NCI-H2171 treated with DMSO at 0.1 percent for 48 hours (cell line): ENCODE data around the gene ASPRV1.
"Not testable (repeated sequence)": the region's sequence is repeated elsewhere in the genome, so short reads cannot be mapped to it uniquely, and the experiment has no call there.

ENCODE experiments used
- DNase-seq: peaks from one replicate; lab custom pipeline; 2025; lab: John Stamatoyannopoulos, UW

The ASPRV1 gene

GRCh38 chr2:69961496-69961895 lies at the start of gene ASPRV1:
Gene ASPRV1, minus strand, starts transcription at chr2:69961631. Its CDS starts 195 bp downstream, at chr2:69961436.
- DNase-seq, result no peak

- DNase-seq, result no peak
Measured at GRCh38 chr2:70010576-70011111, 49.2 kb upstream of the ASPRV1 start.

- peak; percentile 43 for DNase-seq
Measured at GRCh38 chr2:70009762-70010575, 48.5 kb upstream of the ASPRV1 start.

GRCh38 chr2:70008290-70008689 lies 46.9 kb upstream of the ASPRV1 start:
- no peak for DNase-seq

DNA sequence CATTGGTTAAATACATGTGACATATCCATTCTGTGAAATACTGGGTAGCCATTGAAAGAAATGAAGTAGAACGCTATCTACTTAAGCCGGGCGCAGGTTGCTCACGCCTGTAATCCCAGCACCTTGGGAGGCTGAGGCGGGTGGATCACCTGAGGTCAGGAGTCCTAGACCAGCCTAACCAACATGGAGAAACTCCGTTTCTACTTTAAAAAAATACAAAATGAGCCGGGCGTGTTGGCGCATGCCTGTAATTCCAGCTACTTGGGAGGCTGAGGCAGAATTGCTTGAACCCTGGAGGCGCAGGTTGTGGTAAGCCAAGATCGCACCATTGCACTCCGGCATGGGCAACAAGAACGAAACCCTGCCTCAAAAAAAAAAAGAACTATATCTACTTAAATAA lies 45.7 kb upstream of the ASPRV1 start:
- no peak for DNase-seq

GRCh38 chr2:70006447-70006784 lies 45.0 kb upstream of the ASPRV1 start:
- no peak for DNase-seq

GRCh38 chr2:70005752-70006446 lies 44.5 kb upstream of the ASPRV1 start:
- DNase-seq, result no peak

GRCh38 chr2:70005216-70005615 lies 43.8 kb upstream of the ASPRV1 start:
- DNase-seq, result no peak

DNA sequence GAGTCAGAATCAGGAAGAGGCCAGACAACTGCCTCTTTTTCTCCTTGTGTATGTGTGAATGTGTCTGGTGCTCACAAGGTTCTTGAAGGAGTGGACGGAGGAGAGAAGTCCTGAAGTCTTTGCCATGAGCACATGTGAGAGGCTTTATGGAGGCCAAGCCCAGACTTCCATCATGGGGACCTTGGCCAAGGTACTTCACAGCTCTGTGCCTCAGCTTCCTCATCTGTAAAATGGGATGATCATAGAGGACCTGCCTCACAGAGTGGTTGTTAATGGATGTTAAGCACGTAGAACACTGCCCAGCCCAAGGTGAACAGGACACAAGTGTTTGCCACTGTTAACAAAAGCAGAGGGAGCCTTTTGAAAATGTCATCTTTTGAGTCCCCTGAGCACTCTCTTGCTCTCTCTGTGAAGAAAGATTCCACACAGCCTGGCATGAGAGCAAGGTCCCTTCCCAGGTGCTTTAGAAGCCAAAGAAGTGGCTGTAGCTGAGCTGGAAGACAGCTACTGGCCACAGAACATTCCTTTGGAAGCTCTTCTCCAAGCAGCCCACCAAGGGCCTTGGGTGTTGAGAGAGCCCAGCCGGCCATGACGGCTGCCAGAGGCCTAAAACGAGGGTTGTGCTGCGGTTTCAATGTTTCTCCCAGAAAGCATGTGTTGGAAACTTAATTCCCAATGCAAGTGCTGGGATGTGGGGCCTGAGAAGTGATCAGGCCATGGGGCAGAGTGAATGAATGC lies 41.8 kb upstream of the ASPRV1 start:
- no peak for DNase-seq

GRCh38 chr2:70002241-70002899 lies 40.9 kb upstream of the ASPRV1 start:
- DNase-seq, result no peak

DNA sequence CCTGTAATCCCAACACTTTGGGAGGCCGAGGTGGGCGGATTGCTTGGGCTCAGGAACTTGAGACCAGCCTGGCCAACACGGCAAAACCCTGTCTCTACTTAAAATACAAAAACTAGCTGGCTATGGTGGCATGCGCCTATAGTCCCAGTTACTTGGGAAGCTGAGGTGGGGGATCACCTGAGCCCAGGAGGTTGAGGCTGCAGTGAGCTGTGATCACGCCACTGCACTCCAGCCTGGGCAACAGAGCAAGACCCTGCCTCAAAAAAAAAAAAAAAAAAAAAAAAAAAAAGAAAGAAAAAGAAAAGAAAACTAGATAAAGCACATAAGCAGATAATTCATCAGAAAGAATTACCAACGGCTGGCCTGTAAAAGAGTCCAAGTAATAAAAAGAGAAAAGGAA lies 39.1 kb upstream of the ASPRV1 start:
- DNase-seq, result not testable (repeated sequence)

GRCh38 chr2:69998761-69999160 lies 37.3 kb upstream of the ASPRV1 start:
- DNase-seq, result no peak

DNA sequence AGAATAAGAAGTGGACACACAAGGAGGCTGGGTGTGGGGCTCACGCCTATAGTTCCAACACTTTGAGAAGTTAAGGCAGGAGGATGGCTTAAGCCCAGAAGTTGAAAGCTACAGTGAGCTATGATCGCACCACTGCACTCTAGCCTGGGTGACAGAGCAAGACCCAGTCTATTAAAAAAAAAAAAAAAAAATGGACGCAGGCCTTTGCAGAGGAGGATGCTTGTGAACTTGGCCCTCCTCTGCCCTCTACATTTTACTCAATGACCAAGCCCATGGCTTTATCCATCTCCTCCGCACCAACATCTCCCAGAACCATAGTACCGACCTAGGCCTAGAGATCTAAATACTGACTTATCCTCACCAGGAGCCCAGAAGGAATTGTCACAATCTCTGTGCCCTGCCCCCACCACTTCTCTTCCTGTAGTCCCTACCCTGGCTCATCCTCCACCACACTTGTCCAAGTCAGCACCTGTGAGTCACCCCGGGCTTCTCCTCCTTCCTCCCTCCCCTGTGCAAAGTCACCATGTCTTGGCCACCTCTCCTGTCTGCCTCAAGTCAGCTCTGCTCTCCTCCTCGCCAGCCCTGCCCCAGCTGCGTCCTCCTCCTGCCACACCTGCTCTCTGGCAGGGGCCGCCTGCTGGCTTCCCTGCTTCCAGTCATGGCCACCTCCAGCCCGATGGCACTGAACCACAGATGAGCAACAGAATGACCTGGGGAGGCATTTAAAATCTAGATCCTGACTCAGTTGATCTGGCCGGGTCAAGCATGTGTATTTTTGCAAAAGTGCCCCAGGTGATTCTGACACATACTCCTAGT lies 35.8 kb upstream of the ASPRV1 start:
- DNase-seq, result no peak

GRCh38 chr2:69995511-69995910 lies 34.1 kb upstream of the ASPRV1 start:
- DNase-seq, result no peak

DNA sequence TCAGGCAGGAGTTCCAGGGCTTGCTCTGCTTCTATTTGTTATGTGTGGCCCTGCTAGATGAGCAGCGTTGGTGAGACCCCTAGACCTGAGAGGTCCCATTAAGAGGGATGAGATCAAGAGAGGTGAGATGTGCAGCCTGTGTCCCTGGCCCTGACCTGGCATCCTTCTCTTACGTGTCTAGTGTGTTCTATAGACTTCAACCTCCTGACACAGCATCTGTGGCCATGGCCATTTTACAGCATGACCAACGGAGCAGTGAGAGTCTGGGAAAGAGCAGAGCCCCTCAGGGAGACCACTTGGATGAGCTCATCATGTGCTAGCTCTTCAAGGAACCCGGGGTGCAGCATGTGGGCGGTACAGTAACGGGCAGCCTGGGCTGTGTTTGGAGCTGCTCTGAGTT lies 32.7 kb upstream of the ASPRV1 start:
- DNase-seq, result no peak

DNA sequence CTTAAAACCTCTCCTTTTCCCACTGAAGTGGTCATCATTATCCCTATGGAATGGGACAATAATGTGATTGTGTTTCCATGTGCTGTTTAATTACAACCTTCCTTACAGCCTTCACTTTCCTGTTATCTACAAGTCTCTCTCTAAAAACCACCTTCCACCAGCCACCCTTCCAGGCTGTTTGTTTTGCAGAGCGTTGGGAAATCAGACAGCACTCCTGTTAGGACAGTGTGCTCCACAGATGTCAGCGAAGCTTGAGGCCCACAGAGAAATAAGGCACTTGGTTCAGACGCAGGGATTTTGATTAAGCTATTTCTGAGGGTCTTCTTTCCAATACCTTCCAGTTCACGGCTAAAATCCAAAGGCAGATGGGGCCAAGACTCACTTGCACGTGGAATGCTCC lies 32.3 kb upstream of the ASPRV1 start:
- DNase-seq, result no peak

DNA sequence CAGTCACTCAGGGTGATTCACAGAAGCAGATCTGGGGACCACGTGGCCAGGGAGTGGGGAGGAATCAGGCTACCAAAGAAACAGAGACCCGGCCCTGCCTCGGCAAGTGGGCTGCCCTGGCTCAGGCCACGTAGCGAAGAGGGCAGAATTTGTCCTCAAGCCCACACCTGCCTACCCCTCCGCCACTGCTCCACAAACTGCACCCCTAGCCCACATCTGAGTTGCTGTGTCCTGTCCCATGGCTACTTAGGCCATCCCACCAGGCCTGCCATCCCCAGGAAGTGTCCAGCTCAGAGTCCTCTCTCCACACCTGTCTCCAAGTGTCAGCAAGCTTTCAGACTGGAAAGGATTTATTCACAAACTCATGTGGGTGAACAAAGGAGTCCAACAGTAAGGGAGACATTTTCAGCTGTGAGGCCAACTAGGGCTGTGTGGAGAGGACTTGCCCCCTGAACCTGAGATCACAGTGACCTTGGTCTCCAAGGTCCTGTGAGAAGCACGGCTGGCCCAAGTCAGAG lies 31.7 kb upstream of the ASPRV1 start:
- DNase-seq, result no peak

- DNase-seq, result no peak
Measured at GRCh38 chr2:69992310-69993047, 31.0 kb upstream of the ASPRV1 start.

DNA sequence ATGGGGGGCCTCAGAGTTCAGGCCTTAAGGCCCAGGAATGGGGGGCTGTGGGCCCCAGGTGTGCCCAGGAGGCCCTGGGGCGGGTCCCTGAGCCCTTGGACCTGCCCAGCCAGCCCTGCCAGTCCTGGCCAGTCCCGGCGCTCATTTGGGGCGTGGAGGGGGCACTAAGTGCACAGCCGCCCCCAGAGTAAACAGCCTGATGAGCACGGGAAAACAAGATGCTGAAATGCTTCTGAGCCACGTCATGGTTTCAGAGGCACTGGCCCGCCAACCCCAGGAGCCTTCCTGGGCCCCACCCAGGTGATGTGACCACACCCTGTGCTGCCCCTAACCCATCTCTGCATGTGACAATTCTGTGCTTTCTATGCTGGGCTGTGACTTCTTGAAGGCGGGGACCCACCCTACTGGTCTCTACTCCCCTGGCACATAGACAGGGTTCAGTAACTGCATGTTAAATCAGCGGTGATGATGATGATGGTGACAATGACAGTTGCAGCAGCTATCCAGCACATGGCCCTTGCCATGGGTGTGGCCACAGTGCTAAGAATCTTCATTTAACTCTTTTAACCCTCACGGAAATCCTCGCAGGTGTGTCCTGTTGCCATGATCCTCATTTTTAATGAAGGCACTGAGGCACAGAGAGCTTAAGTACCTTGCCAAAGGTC lies 28.1 kb upstream of the ASPRV1 start:
- no peak for DNase-seq

DNA sequence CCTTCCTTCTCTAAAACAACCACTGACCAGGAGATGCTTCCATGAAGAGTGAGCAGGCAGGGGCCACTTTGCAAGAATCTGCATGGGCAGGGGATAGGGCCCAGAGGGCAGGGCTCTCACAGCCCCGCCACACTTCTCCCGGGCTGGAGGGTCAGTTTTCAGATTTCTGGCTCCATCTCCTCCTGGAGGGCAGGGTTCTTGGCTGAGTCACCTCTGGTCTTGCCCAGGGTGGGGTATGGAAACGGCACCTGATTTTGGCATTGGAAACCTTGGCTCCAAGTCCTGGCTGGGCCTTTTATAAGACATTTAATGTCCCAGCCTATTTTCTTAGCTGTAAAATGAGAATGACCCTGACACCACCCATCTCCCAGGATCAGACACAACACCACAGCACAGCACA lies 27.6 kb upstream of the ASPRV1 start:
- no peak for DNase-seq
